Muscle of leg (tissue), 11 donors: Measurements from ENCODE around the gene ADAMTS2. TPM values are rescaled to one million over a fixed set of nuclear protein-coding genes. Genes with fewer than 3 reads are reported as not detected.
"Not testable (repeated sequence)": the region's sequence is repeated elsewhere in the genome, so short reads cannot be mapped to it uniquely, and the experiment has no call there.

Experiments used
- DNase-seq: peaks from one replicate; pipeline ENCODE4 v3.0.0; 2013
- H3K27ac ChIP-seq: one replicate; pipeline ENCODE4 v1.5.1; 2013; ENCODE audit warnings: mild to moderate bottlenecking, low read length, control low read depth
- H3K27me3 ChIP-seq: one replicate; pipeline ENCODE4 v1.6.1; 2013; ENCODE audit warnings: low read length; ENCODE audit not compliant: control insufficient read depth, insufficient read depth
- H3K36me3 ChIP-seq: one replicate; pipeline ENCODE4 v1.6.1; 2013; ENCODE audit warnings: low read length; ENCODE audit not compliant: control insufficient read depth, insufficient read depth
- H3K4me1 ChIP-seq: one replicate; pipeline ENCODE4 v1.6.1; 2013; ENCODE audit warnings: low read length; ENCODE audit not compliant: control insufficient read depth, insufficient read depth
- H3K4me3 ChIP-seq: one replicate; pipeline ENCODE4 v1.5.1; 2013; ENCODE audit warnings: low read length, control low read depth
- H3K9me3 ChIP-seq: replicated peaks from 2 replicates; pipeline ENCODE4 v1.6.1; 2013; ENCODE audit warnings: low read depth, low read length; ENCODE audit not compliant: control insufficient read depth
- WGBS: methylation state at CpG from one replicate; pipeline ENCODE4 v1.1.5; 2013; ENCODE audit warnings: missing lambda C conversion rate; ENCODE audit not compliant: insufficient coverage; 5-methylcytosine and 5-hydroxymethylcytosine counted together
- polyA plus RNA-seq, 8 donors: library from polyadenylated mRNA; unstranded; fragments of 120-200 nt; gene quantifications; one replicate each; pipeline versions ENCODE4 v1.2.1 to v1.2.3, GENCODE V29; 2013; ENCODE audit warnings: inconsistent platforms in 1 of 8, low replicate concordance in 1 of 8; ENCODE audit not compliant: insufficient read length in 8 of 8, insufficient read depth in 1 of 8
- total RNA-seq: library from RNA; stranded (reverse); fragments of 120-200 nt; gene quantifications from one replicate; pipeline ENCODE4 v1.2.4, GENCODE V29; 2013

Gene ADAMTS2
- total and polyA plus RNA-seq, 9 donors, result 21.3 to 46.3 (median 34.2) TPM

GRCh38 chr5:179221196-179221876 lies 123.9 kb downstream of the ADAMTS2 start:
- H3K9me3 ChIP-seq, result no peaks in the 10 kb centered on the region
- WGBS, result 96% methylated on average over 8 of the region's 14 CpGs

GRCh38 chr5:179220716-179221115 lies 124.5 kb downstream of the ADAMTS2 start:
- 87% methylated on average over 8 of the region's 8 CpGs for WGBS
- no peaks in the 10 kb centered on the region for H3K4me1 ChIP-seq
- no peak overlapping the region for H3K27ac ChIP-seq
- no peaks in the 10 kb centered on the region for H3K36me3 ChIP-seq
- no peak overlapping the region for H3K4me3 ChIP-seq
- H3K9me3 ChIP-seq, result no peaks in the 10 kb centered on the region
- no peak for DNase-seq
- no peaks in the 10 kb centered on the region for H3K27me3 ChIP-seq

More at GRCh38 chr5:179221196-179221876, 123.9 kb downstream of the ADAMTS2 start:
- no peak overlapping the region for H3K4me3 ChIP-seq
- no peaks in the 10 kb centered on the region for H3K27me3 ChIP-seq
- no peak overlapping the region for H3K27ac ChIP-seq
- H3K4me1 ChIP-seq, result peaks cover 2% of the 10 kb centered on the region
- no peaks in the 10 kb centered on the region for H3K36me3 ChIP-seq
- DNase-seq, result no peak

- WGBS, result 76% methylated on average over 30 of the region's 30 CpGs
Observed at GRCh38 chr5:179219661-179220620, 125.3 kb downstream of the ADAMTS2 start.

GRCh38 chr5:179218943-179219330 lies 126.3 kb downstream of the ADAMTS2 start:
- H3K36me3 ChIP-seq, result no peaks in the 10 kb centered on the region
- no peaks in the 10 kb centered on the region for H3K4me1 ChIP-seq
- H3K9me3 ChIP-seq, result no peaks in the 10 kb centered on the region
- H3K27me3 ChIP-seq, result no peaks in the 10 kb centered on the region
- DNase-seq, result no peak
- no peak overlapping the region for H3K4me3 ChIP-seq
- no peak overlapping the region for H3K27ac ChIP-seq
- 48% methylated on average over 2 of the region's 4 CpGs for WGBS

More at GRCh38 chr5:179219661-179220620, 125.3 kb downstream of the ADAMTS2 start:
- H3K27me3 ChIP-seq, result no peaks in the 10 kb centered on the region
- H3K36me3 ChIP-seq, result no peaks in the 10 kb centered on the region
- no peak overlapping the region for H3K4me3 ChIP-seq
- H3K27ac ChIP-seq, result no peak overlapping the region
- no peaks in the 10 kb centered on the region for H3K9me3 ChIP-seq
- H3K4me1 ChIP-seq, result no peaks in the 10 kb centered on the region
- no peak for DNase-seq

- 50% methylated on average over 12 of the region's 16 CpGs for WGBS
- no peak for DNase-seq
Observed at GRCh38 chr5:179217956-179218942, 127.0 kb downstream of the ADAMTS2 start.

GRCh38 chr5:179217356-179217755 lies 127.9 kb downstream of the ADAMTS2 start:
- 50% methylated on average over 1 of the region's 3 CpGs for WGBS
- Histone ChIP-seq H3K27me3 (no peaks in the 10 kb centered on the region), H3K36me3 (no peaks in the 10 kb centered on the region), H3K27ac (no peak overlapping the region), H3K9me3 (no peaks in the 10 kb centered on the region), H3K4me1 (no peaks in the 10 kb centered on the region), H3K4me3 (no peak overlapping the region)
- DNase-seq, result no peak

More at GRCh38 chr5:179217956-179218942, 127.0 kb downstream of the ADAMTS2 start:
- H3K4me1 ChIP-seq, result no peaks in the 10 kb centered on the region
- H3K36me3 ChIP-seq, result no peaks in the 10 kb centered on the region
- no peaks in the 10 kb centered on the region for H3K27me3 ChIP-seq
- no peak overlapping the region for H3K27ac ChIP-seq
- H3K4me3 ChIP-seq, result no peak overlapping the region
- no peaks in the 10 kb centered on the region for H3K9me3 ChIP-seq

DNA sequence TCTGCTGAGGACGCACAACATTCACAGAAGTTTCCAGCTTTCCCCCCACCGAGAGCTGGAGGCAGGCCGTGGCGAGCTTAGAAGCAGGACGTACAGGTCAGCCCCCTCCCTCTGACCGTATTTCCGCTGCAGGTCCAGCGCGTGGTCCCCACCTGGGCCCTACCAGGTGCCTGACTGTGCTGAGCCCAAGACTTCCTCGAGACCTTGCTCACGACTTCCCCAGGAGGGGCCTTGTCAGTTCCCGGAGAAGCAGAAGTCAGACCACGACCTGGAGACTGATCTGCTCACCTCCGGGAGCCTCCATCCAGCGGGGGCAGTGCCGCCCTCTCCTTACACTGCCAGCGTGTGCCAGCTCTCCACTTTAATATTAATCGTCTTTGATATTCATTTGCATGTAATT lies 128.9 kb downstream of the ADAMTS2 start:
- WGBS, result 88% methylated on average over 6 of the region's 18 CpGs
- DNase-seq, H3K4me1 ChIP-seq, H3K27ac ChIP-seq, H3K27me3 ChIP-seq, H3K36me3 ChIP-seq, H3K9me3 ChIP-seq, H3K4me3 ChIP-seq: not testable (repeated sequence)

- WGBS, result 100% methylated on average over 1 of the region's 2 CpGs
- Histone ChIP-seq H3K4me3 (no peak overlapping the region), H3K27me3 (no peaks in the 10 kb centered on the region), H3K4me1 (no peaks in the 10 kb centered on the region), H3K27ac (no peak overlapping the region), H3K36me3 (no peaks in the 10 kb centered on the region), H3K9me3 (no peaks in the 10 kb centered on the region)
- DNase-seq, result no peak
Observed at GRCh38 chr5:179215576-179215975, 129.7 kb downstream of the ADAMTS2 start.

- Histone ChIP-seq H3K9me3 (no peaks in the 10 kb centered on the region), H3K4me1 (no peaks in the 10 kb centered on the region), H3K4me3 (no peak overlapping the region), H3K27me3 (no peaks in the 10 kb centered on the region), H3K36me3 (no peaks in the 10 kb centered on the region), H3K27ac (no peak overlapping the region)
- no CpG with 5 or more reads among the region's 7 CpGs for WGBS
- no peak for DNase-seq
Observed at GRCh38 chr5:179214678-179215077, 130.6 kb downstream of the ADAMTS2 start.
